NCI-H146 (cell line): ENCODE data around the gene OCIAD2.
"Not testable (repeated sequence)": the region's sequence is repeated elsewhere in the genome, so short reads cannot be mapped to it uniquely, and the experiment has no call there.

Experiments used
- DNase-seq: peaks from one replicate; lab custom pipeline; 2025; lab: John Stamatoyannopoulos, UW

OCIAD2 gene

GRCh38 chr4:48854395-48854683 lies 52.2 kb downstream of the OCIAD2 start:
- no peak for DNase-seq

GRCh38 chr4:48853604-48854394 lies 52.8 kb downstream of the OCIAD2 start:
- no peak for DNase-seq

GRCh38 chr4:48851651-48852050 lies 54.9 kb downstream of the OCIAD2 start:
- DNase-seq, result no peak

- not testable (repeated sequence) for DNase-seq
These were observed 57.8 kb downstream of the OCIAD2 start for GRCh38 chr4:48848799-48849198.

- no peak for DNase-seq
These were observed 61.7 kb downstream of the OCIAD2 start for GRCh38 chr4:48844843-48845242.

GRCh38 chr4:48841045-48841827 lies 65.3 kb downstream of the OCIAD2 start:
- DNase-seq, result no peak

DNA sequence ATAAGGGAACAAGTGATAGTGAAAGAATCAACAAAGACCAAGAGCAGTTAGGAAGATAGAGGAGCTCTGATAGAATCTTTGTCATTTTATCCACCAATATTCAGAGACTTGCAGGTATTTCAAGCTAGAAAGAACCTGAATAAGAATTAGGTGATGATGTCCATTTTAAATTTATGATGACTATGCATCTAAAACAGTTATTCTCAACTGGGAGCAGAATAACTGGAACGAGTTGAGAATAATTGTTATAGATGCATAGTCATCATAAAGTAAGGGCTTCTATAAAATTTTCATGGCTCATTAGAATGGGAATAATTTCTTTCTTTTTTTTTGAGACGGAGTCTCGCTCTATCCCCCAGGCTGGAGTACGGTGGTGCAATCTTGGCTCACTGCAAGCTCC lies 69.9 kb downstream of the OCIAD2 start:
- DNase-seq, result no peak
